HepG2 (cell line): ENCODE data around the gene PLEKHG2. TPM values are rescaled to one million over a fixed set of nuclear protein-coding genes. Genes with fewer than 3 reads are reported as not detected.

Source experiments
- BRCA1 ChIP-seq: sonication (generic); formaldehyde crosslinking; IDR thresholded peaks from 2 replicates; pipeline ENCODE4 v1.4.0; 2020; ENCODE audit warnings: missing genetic modification reagents
- CAMTA2 ChIP-seq: sonication (generic); formaldehyde crosslinking; IDR thresholded peaks from 2 replicates; pipeline ENCODE4 v1.4.0; 2020; ENCODE audit warnings: mild to moderate bottlenecking, missing genetic modification reagents, borderline replicate concordance
- HNF4A ChIP-seq: sonication (generic); formaldehyde crosslinking; IDR thresholded peaks from 2 replicates; pipeline ENCODE4 v1.4.0; 2020; ENCODE audit warnings: missing genetic modification reagents
- KDM5B ChIP-seq: sonication (generic); formaldehyde crosslinking; IDR thresholded peaks from 2 replicates; pipeline ENCODE4 v1.4.0; 2020; ENCODE audit warnings: missing genetic modification reagents, mild to moderate bottlenecking, borderline replicate concordance
- KLF9 ChIP-seq: IDR thresholded peaks from 2 replicates; pipeline ENCODE4 v1.6.1; 2016; ENCODE audit warnings: low read depth
- NONO ChIP-seq, 2 experiments: fragments of 450-650 bp in 1 of 2; sonication (generic) in 1 of 2; formaldehyde crosslinking in 1 of 2; IDR thresholded peaks in 1 of 2; conservative IDR thresholded peaks in 1 of 2; 2 replicates each; pipeline versions ENCODE4 v1.6.1 to v1.8.0; 2017 to 2022; ENCODE audit warnings: mild to moderate bottlenecking in 1 of 2, missing genetic modification reagents in 1 of 2, moderate library complexity in 1 of 2
- PHF5A ChIP-seq: IDR thresholded peaks from one replicate; pipeline ENCODE4 v1.6.1; 2018; ENCODE audit warnings: low read depth, missing genetic modification reagents; ENCODE audit not compliant: unreplicated experiment
- POLR2G ChIP-seq: fragments of 200-400 bp; formaldehyde crosslinking; IDR thresholded peaks from 2 replicates; pipeline ENCODE4 v1.6.1; 2018; ENCODE audit warnings: mild to moderate bottlenecking, low read depth, low read length, moderate library complexity
- RERE ChIP-seq: IDR thresholded peaks from 2 replicates; pipeline ENCODE4 v1.6.1; 2016; ENCODE audit warnings: low read depth, missing genetic modification reagents, missing compliant biosample characterization
- SOX5 ChIP-seq: IDR thresholded peaks from 2 replicates; pipeline ENCODE4 v1.6.1; 2016; ENCODE audit warnings: borderline replicate concordance
- SOX6 ChIP-seq, 2 experiments: fragments of 450-650 bp in 1 of 2; sonication (generic) in 1 of 2; formaldehyde crosslinking in 1 of 2; IDR thresholded peaks; 2 replicates each; pipeline versions ENCODE4 v1.4.0 to v1.6.1; 2017 to 2020; ENCODE audit warnings: antibody characterized with exemption in 1 of 2, mild to moderate bottlenecking in 1 of 2, missing genetic modification reagents in 1 of 2
- SRSF1 ChIP-seq: fragments of 200-400 bp; formaldehyde crosslinking; optimal IDR thresholded peaks from 2 replicates; pipeline ENCODE3; 2017; ENCODE audit warnings: mild to moderate bottlenecking, low read depth, low read length, moderate library complexity
- TBL1XR1 ChIP-seq: fragments of 150-350 bp; IDR thresholded peaks from 2 replicates; pipeline ENCODE4 v1.6.1; 2014; ENCODE audit warnings: borderline replicate concordance, low read length; ENCODE audit not compliant: partially characterized antibody
- TEF ChIP-seq: sonication (generic); formaldehyde crosslinking; IDR thresholded peaks from 2 replicates; pipeline ENCODE4 v1.5.0; 2020; ENCODE audit warnings: missing genetic modification reagents
- ZEB1 ChIP-seq: IDR thresholded peaks from 2 replicates; pipeline ENCODE4 v1.6.1; 2012; ENCODE audit warnings: mild to moderate bottlenecking, low read depth, inconsistent platforms; ENCODE audit not compliant: insufficient replicate concordance
- ZMYM3 ChIP-seq: sonication (generic); formaldehyde crosslinking; IDR thresholded peaks from 2 replicates; pipeline ENCODE4 v1.5.1; 2020; ENCODE audit warnings: mild to moderate bottlenecking, missing genetic modification reagents
- ZNF292 ChIP-seq: sonication (generic); formaldehyde crosslinking; IDR thresholded peaks from 2 replicates; pipeline ENCODE4 v1.8.1; 2022; ENCODE audit warnings: mild to moderate bottlenecking, low read depth, missing genetic modification reagents, borderline replicate concordance
- ZNF431 ChIP-seq: sonication (generic); formaldehyde crosslinking; IDR thresholded peaks from 2 replicates; pipeline ENCODE4 v1.9.0; 2022; ENCODE audit warnings: missing genetic modification reagents, low read depth, mild to moderate bottlenecking, borderline replicate concordance
- ZNF547 ChIP-seq: sonication (generic); formaldehyde crosslinking; IDR thresholded peaks from 2 replicates; pipeline ENCODE4 v1.5.1; 2020; ENCODE audit warnings: mild to moderate bottlenecking, missing genetic modification reagents
- ZNF776 ChIP-seq: sonication (generic); formaldehyde crosslinking; IDR thresholded peaks from 2 replicates; pipeline ENCODE4 v1.4.0; 2020; ENCODE audit warnings: mild to moderate bottlenecking, missing genetic modification reagents
- polyA plus RNA-seq, 8 experiments: library from polyadenylated mRNA; depleted of rRNA in 3 of 8; stranded (reverse) in 7 of 8; unstranded in 1 of 8; fragments of >200 nt; fragmentation: Illumina TruSeq in 4 of 8; extraction: Trizol in 4 of 8; gene quantifications; 2 replicates each; pipeline versions ENCODE4 v1.2.1 to v1.2.3, GENCODE V29; 2011 to 2016; ENCODE audit warnings: low read depth in 4 of 8, missing spikeins in 1 of 8, mixed read lengths in 1 of 8; ENCODE audit not compliant: insufficient read depth in 1 of 8
- total RNA-seq, 5 experiments: library from RNA; depleted of rRNA; stranded (reverse); fragments of >200 nt; fragmentation: Illumina TruSeq; extraction: Trizol; gene quantifications; 2 replicates each; pipeline ENCODE4 v1.2.3, GENCODE V29; 2016; ENCODE audit warnings: low read depth in 1 of 5

PLEKHG2 gene
- total and polyA plus RNA-seq, 2 of the 13 experiments (the other 11 are each of a cell fraction or from before 2014, with no cell fraction given): 3.6 to 6.8 TPM

GRCh38 chr19:39411081-39411831, 1.2 kb upstream of the PLEKHG2 start (continued):
- TF ChIP-seq KDM5B (no peak), SOX5 (CRISPR knock-in tag) (peak; percentile 40; the same call in 1 of the 2 replicates), TEF (CRISPR knock-in tag) (no peak), TBL1XR1 (peak; percentile 74), ZNF431 (CRISPR knock-in tag) (no peak), ZNF776 (CRISPR knock-in tag) (no peak), POLR2G (peak; percentile 74), ZNF292 (CRISPR knock-in tag) (peak; percentile 47; the same call in 1 of the 2 replicates), HNF4A (peak; percentile 94), SOX6 (IDR thresholded peaks at IDR 0.05) (no peak), SOX6 (CRISPR knock-in tag; IDR thresholded peaks at IDR 0.05) (peak; percentile 61), CAMTA2 (CRISPR knock-in tag) (no peak), PHF5A (CRISPR knock-in tag) (no peak), ZEB1 (no peak), NONO (IDR thresholded peaks at IDR 0.05) (no peak), NONO (CRISPR knock-in tag; conservative IDR thresholded peaks at IDR 0.05) (peak; percentile 49; the same call in 1 of the 2 replicates), BRCA1 (CRISPR knock-in tag) (no peak), ZMYM3 (CRISPR knock-in tag) (peak; percentile 40; the same call in 1 of the 2 replicates), RERE (CRISPR knock-in tag) (no peak), ZNF547 (CRISPR knock-in tag) (peak; percentile 18; the same call in 1 of the 2 replicates), SRSF1 (no peak), KLF9 (CRISPR knock-in tag) (no peak)
